ENCODE data around the gene CCND2. TPM values are rescaled to one million over a fixed set of nuclear protein-coding genes. Genes with fewer than 3 reads are reported as not detected.

CCND2 gene
- polyA plus RNA-seq, 3 donors: 42.2 to 56.1 (median 52.6) TPM

Other genes with a start within 250 kb of the CCND2 start
- gene TIGAR, start 47.5 kb downstream of the CCND2 start, polyA plus RNA-seq (ENCODE audit: insufficient read length in 3 of 3): 1 to 10 TPM; 7.3 to 9.3 (median 8.3) TPM
- under 1 TPM; 0.04 to 0.08 (median 0.08) TPM for gene FGF23, start 106.0 kb downstream of the CCND2 start, polyA plus RNA-seq (ENCODE audit: insufficient read length in 3 of 3)
- not detected for gene FGF6, start 172.1 kb downstream of the CCND2 start, polyA plus RNA-seq (ENCODE audit: insufficient read length in 3 of 3)

Data from right renal cortex interstitium (tissue), 3 donors.